ENCODE measurements around the gene CA10. TPM values are rescaled to one million over a fixed set of nuclear protein-coding genes. Genes with fewer than 3 reads are reported as not detected.

The CA10 gene
- total and polyA plus RNA-seq, 9 of the 15 experiments (the other 6 are each of a cell fraction or from before 2014, with no cell fraction given), result not detected

- Histone ChIP-seq H4K20me1 (replicated peaks; ENCODE audit: control insufficient read depth, insufficient read depth, low read length) (no peaks in the 10 kb centered on the region), H3K27me3 (ENCODE audit: control insufficient read depth in 2 of 2, insufficient read depth in 2 of 2, low read length in 2 of 2) (no peaks in the 10 kb centered on the region), H3K79me2 (ENCODE audit: control insufficient read depth, insufficient read depth, low read length) (no peaks in the 10 kb centered on the region), H3K9ac (ENCODE audit: insufficient read depth in 1 of 2, low read depth in 2 of 2, low read length in 2 of 2) (no peak overlapping the region), H3K4me3 (no peak overlapping the region), H3K9me3 (replicated peaks; ENCODE audit: control insufficient read depth, insufficient read depth, low read depth, low read length) (no peaks in the 10 kb centered on the region), H3K4me1 (replicated peaks in 1 of 2; ENCODE audit: control insufficient read depth in 2 of 2, insufficient read depth in 2 of 2, low read length in 2 of 2) (no peaks in the 10 kb centered on the region), H2AFZ (ENCODE audit: low read depth, low read length) (no peak overlapping the region), H3K4me2 (ENCODE audit: insufficient read depth, low read length) (no peak overlapping the region), H3K27ac (ENCODE audit: extremely low read depth, low read depth, low read length) (no peak overlapping the region), H3K9me1 (ENCODE audit: control insufficient read depth, insufficient read depth, low read length) (no peaks in the 10 kb centered on the region), H3K36me3 (ENCODE audit: control insufficient read depth, insufficient read depth, low read length) (no peaks in the 10 kb centered on the region)
- no peak for ATAC-seq
- intact Hi-C loops (cut with micrococcal nuclease) (no loop called here), in situ Hi-C loops (cut with MboI) (no loop called here)
- ChIA-PET POLR2A (interaction anchor here (1.0 kb wide), 1 partner anchor 81 kb away, joined by 5 read pairs; no protein-coding TSS in a partner anchor), CTCF (ENCODE audit: low intra/inter-chr PET ratio) (no interaction called here)
- TF ChIP-seq TCF3 (CRISPR knock-in tag; IDR thresholded peaks at IDR 0.05), result no peak
- TF ChIP-seq ZNF347 (CRISPR knock-in tag; IDR thresholded peaks at IDR 0.05; ENCODE audit: low read depth), result no peak
- TF ChIP-seq MTA3 (IDR thresholded peaks at IDR 0.05; ENCODE audit: borderline replicate concordance), result no peak
- BruUV-seq (replicated peaks), result no TSS peak
- FAIRE-seq, result no peak
- DNase-seq (ENCODE audit: extremely low read depth in 1 of 4, low spot score in 3 of 4), result no peak
- 0% methylated on average over 1 of the region's 1 CpG for WGBS (ENCODE audit: insufficient coverage, low coverage, missing lambda C conversion rate)
These were observed 356.0 kb downstream of the CA10 start for GRCh38 chr17:51802544-51802943.

- H3K9me1 ChIP-seq (ENCODE audit: control insufficient read depth, insufficient read depth, low read length), result no peaks in the 10 kb centered on the region
- DNase-seq (ENCODE audit: extremely low read depth in 1 of 4, low spot score in 3 of 4) (no peak), FAIRE-seq (no peak), ATAC-seq (no peak)
- no peaks in the 10 kb centered on the region for H3K27me3 ChIP-seq (ENCODE audit: control insufficient read depth in 2 of 2, insufficient read depth in 2 of 2, low read length in 2 of 2)
- H2AFZ ChIP-seq (ENCODE audit: low read depth, low read length), result no peak overlapping the region
- no peak overlapping the region for H3K9ac ChIP-seq (ENCODE audit: insufficient read depth in 1 of 2, low read depth in 2 of 2, low read length in 2 of 2)
- no peak overlapping the region for H3K4me3 ChIP-seq
- ChIA-PET POLR2A (no interaction called here), CTCF (ENCODE audit: low intra/inter-chr PET ratio) (no interaction called here)
- no peaks in the 10 kb centered on the region for H3K36me3 ChIP-seq (ENCODE audit: control insufficient read depth, insufficient read depth, low read length)
- no peaks in the 10 kb centered on the region for H3K9me3 ChIP-seq (replicated peaks; ENCODE audit: control insufficient read depth, insufficient read depth, low read depth, low read length)
- H3K79me2 ChIP-seq (ENCODE audit: control insufficient read depth, insufficient read depth, low read length), result no peaks in the 10 kb centered on the region
- BruUV-seq (replicated peaks), result no TSS peak
- H3K27ac ChIP-seq (ENCODE audit: extremely low read depth, low read depth, low read length), result no peak overlapping the region
- intact Hi-C loops (cut with micrococcal nuclease), result no loop called here
- H3K4me2 ChIP-seq (ENCODE audit: insufficient read depth, low read length), result no peak overlapping the region
- H3K4me1 ChIP-seq (replicated peaks in 1 of 2; ENCODE audit: control insufficient read depth in 2 of 2, insufficient read depth in 2 of 2, low read length in 2 of 2), result no peaks in the 10 kb centered on the region
- no peaks in the 10 kb centered on the region for H4K20me1 ChIP-seq (replicated peaks; ENCODE audit: control insufficient read depth, insufficient read depth, low read length)
- in situ Hi-C loops (cut with MboI), result no loop called here
- TF ChIP-seq GATAD2A (IDR thresholded peaks at IDR 0.05), result no peak
- no peak for TF ChIP-seq ZNF589 (CRISPR knock-in tag; IDR thresholded peaks at IDR 0.05; ENCODE audit: low read depth)
- TF ChIP-seq TSC22D4 (tag; IDR thresholded peaks at IDR 0.05), result no peak
- WGBS (ENCODE audit: insufficient coverage, low coverage, missing lambda C conversion rate), result 0% methylated on average over 4 of the region's 4 CpGs
These were observed 356.9 kb downstream of the CA10 start for GRCh38 chr17:51801626-51802025.

Data from K562 (cell line).